NCI-H1105 treated with DMSO at 0.1 percent for 48 hours (cell line): ENCODE results near the gene FBLN2.
"Not testable (repeated sequence)": the region's sequence is repeated elsewhere in the genome, so short reads cannot be mapped to it uniquely, and the experiment has no call there.

Experiments
- DNase-seq: peaks from one replicate; lab custom pipeline; 2025; lab: John Stamatoyannopoulos, UW

FBLN2 gene

DNA sequence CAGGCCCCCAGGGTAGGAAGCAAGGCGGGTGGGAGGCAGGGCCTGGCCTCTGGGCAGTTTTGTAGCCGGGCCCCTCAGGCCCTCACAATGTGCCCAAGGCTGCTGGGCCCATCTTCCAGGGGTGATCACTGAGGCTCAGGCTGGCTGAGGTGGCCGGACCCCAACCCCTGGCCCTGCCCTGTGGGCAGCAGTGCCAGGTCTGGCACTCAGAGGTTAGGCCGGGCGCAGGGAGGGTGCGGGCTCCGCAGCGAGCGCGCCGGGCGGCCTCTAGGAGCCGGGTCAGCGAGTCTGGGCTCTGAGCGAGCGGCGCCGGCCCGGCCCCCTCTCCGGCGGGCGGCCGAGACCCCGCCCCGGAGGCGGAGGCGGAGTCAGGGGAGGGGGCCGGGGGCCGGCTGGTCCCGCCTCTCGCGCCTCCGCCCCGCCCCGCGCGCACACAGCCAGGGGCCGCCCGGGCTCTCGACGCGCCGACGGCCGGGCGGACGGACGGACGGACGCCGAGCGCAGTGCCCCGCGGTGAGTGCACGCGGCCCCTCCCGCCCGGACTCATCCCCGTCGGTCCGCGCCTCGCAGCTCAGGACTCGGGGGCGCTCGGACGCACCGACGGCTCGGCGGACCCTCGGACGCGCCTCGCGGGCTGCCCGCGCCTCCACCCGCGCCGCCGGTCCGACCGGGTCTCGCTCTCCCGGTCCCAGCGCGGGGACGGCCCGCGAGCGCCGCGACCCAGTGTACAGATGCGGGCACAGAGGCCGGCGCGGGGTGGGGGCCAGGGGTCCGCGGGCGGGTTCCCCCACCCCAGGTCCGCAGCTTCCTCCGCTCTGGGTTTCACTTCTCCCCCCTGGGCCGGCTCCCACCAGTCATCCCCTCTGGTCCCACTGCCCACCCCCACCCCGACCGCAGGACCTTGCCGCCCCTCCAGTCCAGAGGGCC is at the start of gene FBLN2:
Gene FBLN2 (plus strand): TSS at position 430 of the 927 bp plus-strand sequence. CDS start 21,231 bp downstream, outside the sequence.
- DNase-seq = no peak

DNA sequence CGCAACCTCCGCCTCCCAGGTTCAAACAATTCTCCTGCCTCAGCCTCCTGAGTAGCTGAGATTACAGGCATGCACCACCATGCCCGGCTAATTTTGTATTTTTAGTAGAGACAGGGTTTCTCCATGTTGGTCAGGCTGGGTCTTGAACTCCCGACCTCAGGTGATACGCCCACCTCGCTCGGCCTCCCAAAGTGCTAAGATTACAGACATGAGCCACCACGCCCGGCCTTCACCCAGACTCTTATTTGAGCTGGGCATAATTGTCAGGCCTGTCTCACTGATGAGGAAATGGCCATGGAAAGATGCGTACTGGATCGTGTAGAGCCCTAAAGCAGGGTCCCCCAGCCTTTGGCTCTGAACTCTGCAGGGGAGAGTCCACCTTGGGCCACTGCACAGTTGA is 49.7 kb upstream of the FBLN2 start:
- DNase-seq = not testable (repeated sequence)

DNA sequence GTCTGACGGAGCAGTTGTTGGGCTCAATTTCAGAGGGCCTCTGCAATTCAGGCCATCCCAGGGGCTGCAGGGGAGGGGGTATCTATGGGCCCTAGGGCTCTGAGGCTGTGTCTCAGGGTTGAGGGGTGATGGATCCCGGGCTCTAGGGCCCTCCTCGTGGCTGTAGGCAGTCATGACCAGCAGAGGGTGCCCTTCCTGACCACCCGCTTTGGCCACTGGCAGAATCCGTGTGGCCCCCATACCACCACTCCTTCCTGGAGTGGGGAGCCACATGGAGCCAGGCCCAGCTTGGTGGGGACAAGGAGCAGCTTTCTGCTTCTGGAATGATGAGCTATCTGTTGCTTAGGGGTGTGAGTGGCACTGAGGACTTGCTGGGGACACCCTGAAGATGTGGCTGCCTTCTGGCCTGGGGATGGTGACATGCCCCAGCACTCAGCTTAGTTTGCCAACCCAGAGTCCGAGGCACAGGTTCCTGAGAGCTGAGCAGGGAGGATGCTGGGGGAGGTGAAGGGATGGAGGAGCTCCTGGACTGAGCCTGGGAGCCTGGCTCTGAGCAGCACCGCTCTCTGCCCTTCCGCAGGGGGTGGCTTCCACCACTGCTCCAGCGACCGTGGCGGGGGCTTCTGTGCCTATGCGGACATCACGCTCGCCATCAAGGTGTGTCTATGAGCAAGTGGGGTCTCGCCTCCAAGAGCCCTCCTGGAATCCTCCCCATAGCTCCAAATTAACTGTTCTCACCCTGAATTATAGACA is 48.6 kb upstream of the FBLN2 start:
- no peak for DNase-seq

DNA sequence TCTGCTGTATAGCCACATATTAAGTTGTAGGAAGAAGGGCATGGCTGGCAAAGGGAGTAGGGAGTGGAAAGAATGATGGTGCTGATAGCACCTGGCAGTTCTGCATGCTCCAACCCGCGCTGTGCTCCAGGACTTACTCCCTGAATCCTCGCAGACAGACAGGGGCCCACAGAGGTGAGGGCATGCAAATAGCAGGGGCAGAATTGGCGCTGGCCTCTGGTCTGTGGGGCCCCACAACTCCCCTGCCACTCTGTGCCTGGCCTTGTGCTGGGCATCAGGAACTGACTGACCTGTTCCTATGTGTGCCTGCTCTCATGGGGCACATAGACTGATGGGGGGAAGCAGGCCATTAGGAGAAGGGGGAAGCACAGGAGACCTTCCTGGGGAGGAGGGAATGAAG is 47.9 kb upstream of the FBLN2 start:
- DNase-seq = no peak

DNA sequence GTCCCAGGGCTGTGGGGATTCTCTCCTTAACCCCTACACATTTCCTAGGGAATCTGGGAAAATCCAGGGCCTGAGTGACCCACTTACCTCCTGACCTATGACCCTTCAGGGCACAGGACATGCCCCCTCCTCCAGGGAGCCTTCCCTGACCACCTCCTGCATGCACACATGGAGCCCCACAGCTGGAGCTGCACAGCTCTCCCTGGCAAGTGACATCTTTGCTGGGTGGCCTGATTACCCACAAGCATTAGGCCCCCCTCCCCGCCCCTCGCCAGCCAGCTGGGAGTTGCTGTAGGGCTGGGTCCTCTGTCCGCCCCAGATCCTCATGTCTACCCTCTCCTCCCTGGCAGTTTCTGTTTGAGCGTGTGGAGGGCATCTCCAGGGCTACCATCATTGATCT is 47.4 kb upstream of the FBLN2 start:
- no peak for DNase-seq

DNA sequence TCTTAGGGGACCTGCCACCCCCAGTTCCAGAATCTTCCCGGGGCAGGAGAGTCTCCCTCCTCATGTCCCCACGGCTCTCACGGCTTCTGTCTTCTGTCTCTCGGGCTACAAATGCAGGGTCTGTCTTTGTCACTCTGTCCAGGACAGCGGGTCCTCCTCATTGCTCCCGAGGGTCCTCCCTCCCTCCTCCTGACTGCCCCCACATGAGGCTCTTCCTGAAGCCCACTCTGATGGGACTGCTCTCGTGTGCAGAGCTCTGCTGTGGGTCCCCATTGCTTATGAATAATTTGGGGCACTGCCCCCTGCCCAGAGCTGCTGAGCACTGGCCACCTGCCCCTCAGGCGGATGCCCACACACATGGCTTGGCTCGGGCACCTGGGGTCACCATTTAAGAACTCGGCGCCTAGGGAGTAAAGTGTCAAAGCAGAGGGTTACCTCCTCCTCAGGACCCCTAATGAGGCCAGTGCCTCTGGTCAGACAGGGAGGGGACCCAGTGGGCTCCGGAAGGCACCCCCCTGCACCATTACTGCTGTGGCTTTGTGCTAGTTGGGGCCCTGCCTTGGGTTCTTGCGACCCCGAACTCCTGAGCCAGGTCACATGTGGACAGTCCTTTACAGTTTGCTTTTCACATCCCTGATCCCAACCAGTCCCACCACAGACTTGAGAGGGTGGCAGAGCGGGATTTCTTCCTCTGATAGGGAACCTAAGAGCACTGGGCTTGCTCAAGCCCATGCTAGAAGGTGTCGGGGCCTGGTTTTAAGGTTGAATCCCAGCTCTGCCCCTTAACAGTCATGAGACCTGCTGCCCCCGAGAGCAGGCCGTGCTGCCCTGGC is 46.8 kb upstream of the FBLN2 start:
- DNase-seq = no peak

DNA sequence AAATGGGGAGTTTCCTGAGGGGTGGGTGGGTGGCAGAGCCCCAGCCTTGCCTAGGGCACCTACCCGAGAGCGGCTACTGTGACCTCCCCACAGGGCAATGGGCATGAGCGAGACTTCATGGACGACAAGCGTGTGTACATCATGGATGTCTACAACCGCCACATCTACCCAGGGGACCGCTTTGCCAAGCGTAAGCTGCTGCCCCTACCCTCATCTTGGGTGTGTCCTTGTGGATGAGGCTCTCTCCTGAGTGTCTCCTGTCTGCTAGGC is 46.2 kb upstream of the FBLN2 start:
- no peak for DNase-seq

DNA sequence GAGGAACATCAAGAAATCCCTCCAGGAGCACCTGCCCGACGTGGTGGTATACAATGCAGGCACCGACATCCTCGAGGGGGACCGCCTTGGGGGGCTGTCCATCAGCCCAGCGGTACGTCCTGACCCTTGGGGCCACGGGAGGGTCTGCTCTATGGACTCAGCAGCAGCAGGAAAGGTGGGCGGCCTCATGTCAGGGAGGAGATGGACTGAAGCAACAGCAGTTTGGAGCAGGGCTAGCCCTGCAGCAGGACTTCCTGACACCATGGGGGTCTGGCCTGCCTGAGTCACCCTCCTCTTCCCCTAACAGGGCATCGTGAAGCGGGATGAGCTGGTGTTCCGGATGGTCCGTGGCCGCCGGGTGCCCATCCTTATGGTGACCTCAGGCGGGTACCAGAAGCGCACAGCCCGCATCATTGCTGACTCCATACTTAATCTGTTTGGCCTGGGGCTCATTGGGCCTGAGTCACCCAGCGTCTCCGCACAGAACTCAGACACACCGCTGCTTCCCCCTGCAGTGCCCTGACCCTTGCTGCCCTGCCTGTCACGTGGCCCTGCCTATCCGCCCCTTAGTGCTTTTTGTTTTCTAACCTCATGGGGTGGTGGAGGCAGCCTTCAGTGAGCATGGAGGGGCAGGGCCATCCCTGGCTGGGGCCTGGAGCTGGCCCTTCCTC is 44.6 kb upstream of the FBLN2 start:
- DNase-seq = no peak

DNA sequence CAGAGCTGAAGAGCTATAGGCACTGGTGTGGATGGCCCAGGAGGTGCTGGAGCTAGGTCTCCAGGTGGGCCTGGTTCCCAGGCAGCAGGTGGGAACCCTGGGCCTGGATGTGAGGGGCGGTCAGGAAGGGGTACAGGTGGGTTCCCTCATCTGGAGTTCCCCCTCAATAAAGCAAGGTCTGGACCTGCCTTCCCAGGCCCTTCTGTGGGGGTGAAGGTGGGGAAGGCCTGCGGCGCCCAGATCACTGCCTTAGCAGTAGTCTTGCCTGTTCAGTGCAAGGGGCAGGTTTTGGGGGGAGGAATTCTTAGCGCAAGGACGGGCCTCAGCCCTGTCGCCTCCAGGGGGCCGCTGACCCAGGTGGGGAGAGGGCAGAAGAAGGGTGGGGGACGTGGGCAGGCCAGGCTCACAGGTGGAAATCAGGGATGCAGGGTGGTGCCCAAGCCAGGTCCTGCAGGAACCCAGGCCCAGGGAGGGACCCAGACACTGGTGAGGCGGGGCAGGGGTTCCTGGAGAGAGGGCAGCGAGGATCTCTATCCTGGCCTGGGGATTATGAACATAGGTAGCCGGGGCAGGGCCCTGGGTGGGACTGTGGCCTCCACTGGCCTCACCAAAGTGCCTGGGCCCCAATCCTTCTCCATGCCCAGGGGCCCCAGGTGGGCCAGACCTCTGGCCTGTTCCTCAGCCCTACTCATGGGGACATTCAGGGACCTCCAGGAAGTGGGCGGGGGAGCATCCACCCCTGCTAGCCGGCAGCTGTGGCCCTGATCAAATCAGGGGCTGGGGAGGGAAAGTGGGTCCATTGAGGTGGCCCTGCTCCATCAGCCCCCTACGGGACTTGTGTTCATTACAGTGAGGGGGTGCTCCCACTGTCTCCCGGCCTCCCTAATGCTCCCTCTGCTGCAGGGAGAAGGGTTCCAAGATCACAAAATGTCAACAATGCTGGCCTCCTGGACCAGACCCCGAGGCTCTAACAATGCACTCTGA is 43.5 kb upstream of the FBLN2 start:
- DNase-seq = no peak

DNA sequence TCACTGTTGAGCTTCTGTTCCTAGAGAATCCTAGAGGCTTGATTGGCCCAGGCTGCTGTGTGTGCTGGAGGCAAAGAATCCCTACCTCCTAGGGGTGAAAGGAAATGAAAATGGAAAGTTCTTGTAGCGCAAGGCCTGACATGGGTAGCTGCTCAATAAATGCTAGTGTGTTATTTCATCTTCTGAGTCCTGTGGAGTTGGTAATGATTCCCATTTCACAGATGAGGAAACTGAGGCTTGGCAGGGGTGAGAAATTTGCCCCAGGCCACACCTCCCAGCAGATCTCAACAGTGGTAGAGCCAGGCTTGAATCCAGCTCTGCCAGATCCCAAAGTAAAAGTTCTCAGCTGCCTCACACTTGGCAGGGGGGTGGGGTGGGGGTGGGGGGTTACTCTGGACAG is 42.7 kb upstream of the FBLN2 start:
- DNase-seq = no peak

DNA sequence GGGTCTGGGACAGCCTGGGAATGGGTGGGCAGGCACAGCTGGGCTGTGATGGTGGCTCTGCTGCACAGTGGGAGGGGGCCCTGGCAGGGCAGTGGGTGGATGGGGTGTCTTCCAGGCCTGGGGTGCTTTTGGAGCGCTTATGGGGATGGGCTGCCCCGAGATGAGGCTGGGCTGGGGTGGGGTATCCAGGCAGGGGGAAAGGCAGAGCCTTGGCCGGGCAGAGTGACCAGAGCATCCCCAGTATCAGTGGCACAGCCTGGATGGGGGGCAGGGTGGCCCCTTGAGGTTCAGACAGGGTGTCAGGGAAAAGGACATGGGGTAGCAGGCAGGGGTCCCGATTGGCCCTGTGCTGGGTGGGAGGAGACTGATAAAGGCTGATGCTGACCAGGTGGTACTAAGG is 42.2 kb upstream of the FBLN2 start:
- no peak for DNase-seq

DNA sequence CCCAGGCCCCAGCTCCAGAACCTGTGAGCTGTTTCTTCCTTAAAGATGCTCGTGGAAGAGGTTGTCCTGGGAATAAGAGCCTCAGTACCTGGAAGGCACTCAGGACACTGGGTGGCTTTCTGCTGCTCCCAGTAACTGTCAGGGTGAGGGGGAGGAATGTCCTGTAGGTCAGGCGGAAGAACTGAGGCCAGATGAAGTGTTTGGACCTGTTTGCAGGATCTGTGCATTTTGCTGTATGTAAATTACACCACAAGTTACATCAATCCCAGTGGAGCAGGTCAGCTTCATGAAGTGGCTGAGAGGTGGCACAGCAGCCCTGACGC is 41.7 kb upstream of the FBLN2 start:
- DNase-seq = no peak

DNA sequence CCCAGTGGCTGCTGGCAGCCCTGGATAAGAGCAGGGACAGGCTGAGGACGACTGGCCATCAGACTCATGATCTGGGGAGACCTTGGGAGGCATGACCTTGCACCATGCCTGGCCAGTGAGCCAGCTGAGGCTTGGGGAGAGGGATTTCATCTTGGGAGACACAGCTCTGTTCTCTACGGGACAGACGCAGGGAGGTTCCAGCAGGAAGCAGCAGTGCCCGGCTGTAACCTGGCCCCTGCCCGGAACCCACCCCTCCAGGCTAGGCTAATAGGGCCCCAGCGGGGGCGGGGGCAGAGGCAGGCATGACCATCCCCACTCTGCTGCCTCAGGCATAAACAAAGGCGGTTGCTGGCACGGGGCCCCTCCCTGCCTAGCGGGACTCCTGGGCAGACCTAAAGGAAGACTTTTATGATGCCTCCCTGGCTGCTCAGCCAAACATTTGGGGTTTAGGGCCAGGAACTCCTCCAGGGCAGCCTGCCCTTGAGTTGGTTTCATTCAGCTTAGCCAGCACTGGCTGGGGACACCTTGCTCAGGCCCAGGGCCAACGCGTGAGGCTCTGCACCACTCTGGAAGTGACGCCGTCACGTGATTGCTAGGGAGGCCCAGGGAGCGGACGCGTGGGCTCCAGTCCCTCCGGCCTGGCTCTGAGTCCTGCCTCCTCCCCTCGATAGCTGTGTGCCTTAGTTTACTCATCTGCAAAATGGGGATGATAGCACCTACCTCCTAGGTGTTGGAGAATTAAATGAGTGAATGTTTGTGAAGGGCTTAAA is 41.2 kb upstream of the FBLN2 start:
- DNase-seq = no peak

DNA sequence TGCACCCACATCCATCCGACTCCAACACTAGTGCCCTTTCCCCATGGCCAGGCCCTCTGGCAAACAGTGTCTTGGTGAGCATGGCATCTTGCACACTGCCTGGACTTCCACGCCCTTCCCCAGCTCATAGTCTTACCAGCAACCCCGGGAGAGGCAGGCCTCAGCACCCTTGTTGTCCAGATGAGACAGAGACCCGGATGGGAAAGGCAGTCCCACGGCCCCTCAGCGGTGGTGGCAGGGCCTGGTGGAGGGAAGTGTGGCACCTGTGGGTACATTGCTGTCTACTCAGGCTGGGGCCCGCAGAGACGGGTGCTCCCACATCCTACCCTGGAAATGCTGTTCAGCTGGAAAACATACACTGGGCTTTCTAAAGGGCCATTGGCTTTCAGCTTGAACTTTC is 40.4 kb upstream of the FBLN2 start:
- DNase-seq = no peak

DNA sequence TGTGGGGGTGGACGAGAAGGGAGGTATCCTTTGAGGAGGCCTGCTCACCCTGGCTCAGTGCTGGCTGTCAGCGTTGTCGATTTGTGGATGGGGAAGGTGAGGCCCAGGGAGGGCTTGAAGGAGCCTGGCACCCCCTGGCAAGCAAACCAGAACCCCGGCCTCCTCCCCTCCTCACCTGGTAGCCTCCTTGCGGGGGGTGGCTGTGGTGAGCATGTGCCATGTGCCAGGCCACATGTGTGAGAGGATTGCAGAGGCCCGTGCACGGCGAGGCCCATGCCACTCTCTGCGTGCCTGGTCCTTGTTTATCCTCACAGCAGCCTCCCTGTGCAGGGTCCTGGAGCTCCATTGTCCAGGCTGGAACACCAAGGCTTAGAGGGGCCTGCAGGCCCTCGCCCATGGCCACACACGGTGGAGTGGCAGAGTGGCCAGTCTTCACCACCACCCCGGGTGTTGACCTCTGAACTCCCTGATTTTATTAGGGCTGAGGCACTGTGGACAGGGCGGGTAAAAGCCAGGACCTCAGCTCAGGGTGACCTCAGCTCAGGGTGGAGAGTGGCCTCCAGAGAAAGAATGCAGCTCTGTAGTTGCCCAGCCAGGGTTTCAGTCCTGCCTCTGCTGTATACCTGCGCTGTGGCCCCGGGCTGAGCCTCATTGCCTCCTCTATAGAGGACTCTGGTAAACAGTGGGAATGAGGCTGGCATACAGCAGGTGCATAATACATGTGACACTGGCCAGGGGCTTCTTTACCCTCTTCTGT is 39.7 kb upstream of the FBLN2 start:
- no peak for DNase-seq

DNA sequence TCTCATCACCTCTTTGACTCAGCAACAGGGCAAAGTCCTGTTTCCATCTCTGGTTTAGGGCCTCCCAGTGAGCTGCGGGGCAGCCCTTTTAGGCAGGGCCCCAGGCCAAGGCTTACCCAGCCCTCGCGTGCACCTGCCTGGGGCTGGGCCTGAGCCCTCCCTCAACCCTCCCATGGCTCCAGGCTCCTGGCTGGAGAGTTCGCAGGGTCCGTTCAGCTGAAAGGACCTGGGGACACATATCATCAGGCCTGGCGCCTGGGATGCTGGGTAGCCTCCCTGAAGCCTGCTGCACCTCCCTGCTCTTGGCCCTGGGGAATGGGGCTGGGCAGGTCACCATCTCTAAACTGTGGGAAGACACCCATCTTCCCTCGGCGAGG is 39.1 kb upstream of the FBLN2 start:
- DNase-seq = no peak

DNA sequence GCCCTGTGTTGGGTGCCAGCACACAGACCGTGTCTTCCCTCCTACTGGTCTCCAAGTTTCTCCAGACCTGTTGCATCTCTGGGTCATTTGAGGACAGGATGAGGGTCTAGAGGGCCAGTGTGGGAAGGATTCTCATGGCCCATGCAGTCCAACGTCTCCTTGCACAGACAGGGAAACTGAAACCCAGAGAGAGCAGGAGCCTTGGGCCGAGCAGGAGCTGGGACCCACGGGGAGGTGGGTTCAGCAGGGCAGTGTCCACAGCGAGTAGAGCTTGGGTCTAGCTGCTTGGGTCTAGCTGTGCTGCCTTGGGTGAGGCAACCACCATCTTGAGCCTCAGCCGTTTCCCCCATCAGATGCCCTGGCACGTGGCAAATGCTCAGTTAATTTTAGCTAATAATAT is 36.5 kb upstream of the FBLN2 start:
- no peak for DNase-seq

DNA sequence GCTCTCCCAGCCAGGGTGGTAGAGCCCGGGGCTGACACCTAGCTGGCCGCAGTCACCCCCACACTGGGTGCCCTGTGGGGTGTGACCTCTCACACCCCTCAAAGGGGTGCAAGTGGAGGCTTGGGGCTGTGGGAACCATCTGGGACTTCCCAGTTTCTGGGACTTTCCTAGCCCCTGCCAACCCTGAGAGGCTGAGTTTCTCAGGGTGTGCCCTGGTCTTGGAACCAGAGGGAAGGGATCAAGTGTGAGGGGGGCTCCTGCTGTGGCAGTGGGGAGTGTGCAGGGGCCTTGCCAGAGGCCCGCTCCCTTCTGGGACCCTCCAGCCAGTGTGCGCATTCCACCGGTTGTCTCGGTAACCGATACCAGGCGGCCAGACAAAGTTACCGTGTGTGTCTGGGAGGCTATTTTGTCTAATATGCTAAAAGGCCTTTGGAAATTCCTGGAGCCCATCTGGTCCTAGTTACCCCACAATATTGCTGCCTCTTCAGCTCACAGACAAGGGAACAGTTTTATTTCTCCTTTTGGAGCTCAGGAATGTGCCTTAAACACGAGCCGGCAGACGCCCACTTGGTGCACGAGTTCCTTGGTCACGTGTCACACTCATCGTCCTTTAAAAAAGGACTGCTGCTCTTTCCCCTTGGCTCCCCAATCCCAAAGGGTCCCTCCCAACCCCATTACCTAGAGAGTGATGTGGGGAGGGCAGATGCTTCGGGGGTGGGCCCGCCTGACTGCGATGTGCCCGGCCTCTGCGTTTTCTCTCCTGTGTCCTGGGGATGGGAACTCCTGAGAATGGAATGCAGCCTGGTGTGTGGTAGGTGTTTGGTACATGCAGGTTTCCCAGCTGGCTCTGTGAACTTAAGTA is 35.6 kb upstream of the FBLN2 start:
- no peak for DNase-seq
